Measurements from ENCODE around the gene ANKRD17.

ANKRD17 gene

GRCh38 chr4:73104695-73105094 is 153.9 kb downstream of the ANKRD17 start:
- DNase-seq = no peak

DNA sequence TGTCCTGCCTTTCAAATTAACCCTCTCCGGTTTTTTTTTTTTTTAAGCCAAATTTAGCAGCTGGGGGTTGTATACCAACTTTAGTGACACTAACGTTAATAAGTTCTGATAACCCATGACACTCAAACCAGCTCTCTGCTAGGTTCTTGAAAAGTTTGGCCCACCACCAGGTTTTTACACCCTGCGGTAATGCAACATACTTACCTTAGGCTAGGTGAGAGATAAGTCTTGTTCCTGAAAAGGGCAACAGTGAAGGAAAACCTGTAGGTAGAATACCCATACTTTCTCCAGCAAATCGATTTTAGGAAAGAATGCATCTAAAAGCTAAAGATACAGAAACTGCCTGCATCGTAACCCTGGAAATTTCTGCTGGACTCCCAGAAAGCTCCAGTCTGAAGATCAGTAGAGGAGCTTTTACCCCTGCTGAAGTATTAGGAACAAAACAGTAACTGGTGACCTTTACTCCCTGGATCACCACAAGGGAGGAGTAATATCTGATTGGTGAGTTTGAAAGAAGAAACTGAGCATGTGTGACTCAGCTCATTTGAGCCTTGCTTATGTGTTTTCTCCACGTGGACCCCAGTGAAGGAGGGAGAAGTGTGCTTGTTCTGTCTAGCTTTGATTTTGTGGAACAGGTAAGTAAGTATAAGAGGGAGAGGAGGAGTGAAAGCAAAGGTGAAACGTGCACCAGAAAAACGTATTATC is 154.6 kb downstream of the ANKRD17 start:
- no peak for DNase-seq

GRCh38 chr4:73099143-73099542 is 159.5 kb downstream of the ANKRD17 start:
- no peak for DNase-seq

DNA sequence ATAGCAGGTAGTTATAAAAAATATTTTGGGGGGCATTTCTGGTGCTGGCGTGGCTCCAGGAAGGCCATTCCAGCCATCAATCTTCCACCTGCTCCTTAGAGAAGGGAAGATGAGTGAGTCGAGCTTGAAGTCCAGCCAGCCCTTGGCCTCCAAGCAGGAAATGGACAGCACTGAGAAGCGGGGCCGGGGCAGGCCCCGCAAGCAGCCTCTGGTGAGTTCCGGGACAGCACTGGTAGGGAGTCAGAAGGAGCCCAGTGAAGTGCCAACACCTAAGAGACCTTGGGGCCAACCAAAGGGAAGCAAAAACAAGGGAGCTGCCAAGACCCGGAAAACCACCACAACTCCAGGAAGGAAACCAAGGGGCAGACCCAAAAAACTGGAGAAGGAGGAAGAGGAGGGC is 159.9 kb downstream of the ANKRD17 start:
- no peak for DNase-seq

DNA sequence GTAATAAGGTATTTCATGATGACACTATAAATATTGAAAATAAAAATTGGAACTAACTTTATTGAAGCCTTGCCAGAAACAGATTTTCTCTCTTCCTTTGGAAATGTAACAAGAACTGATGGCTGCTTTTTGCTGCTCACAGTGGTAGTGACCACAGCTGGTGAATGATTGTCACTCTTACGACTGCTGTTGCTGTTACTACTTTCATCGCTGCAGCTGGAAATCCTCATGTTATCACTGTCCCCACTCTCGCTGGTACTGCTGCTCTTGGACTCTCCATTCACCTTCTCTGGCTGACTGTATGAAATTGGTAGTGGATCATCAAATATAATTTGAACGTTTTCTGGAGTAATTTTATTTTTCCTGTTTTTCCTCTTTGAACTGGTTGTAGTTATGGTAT is 160.6 kb downstream of the ANKRD17 start:
- DNase-seq = no peak

GRCh38 chr4:73092868-73093267 is 165.7 kb downstream of the ANKRD17 start:
- DNase-seq = no peak

- no peak for DNase-seq
These were observed 167.9 kb downstream of the ANKRD17 start for GRCh38 chr4:73090738-73091137.

DNA sequence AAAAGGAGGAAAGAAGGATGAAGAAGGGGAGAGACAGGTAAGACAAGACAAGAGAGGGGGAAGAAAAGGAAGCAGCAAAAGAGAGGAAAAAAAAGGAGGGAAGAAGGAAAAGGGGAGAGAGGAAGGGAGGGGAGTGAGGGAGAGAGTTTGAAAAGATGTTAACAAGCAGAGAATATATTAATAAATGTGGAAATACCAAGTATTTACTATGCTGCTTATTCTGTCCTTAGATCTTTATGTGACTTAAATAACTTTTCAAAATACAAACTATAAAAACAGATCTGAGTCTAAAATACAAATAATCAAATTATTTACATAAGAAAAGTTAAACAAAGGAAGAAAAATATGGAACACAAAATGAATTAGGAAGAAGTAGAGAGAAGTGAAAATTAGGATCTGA is 170.7 kb downstream of the ANKRD17 start:
- no peak for DNase-seq

- no peak for DNase-seq
These were observed 172.3 kb downstream of the ANKRD17 start for GRCh38 chr4:73086095-73086868.

- DNase-seq = no peak
These were observed 177.8 kb downstream of the ANKRD17 start for GRCh38 chr4:73080789-73081188.

GRCh38 chr4:73075832-73076231 is 182.8 kb downstream of the ANKRD17 start:
- no peak for DNase-seq

GRCh38 chr4:73070074-73070390 is 188.6 kb downstream of the ANKRD17 start:
- DNase-seq = no peak

GRCh38 chr4:73069338-73070073 is 189.1 kb downstream of the ANKRD17 start, which contains the start of gene COX18:
Gene COX18 (minus strand): TSS chr4:73069716. CDS start chr4:73069649, 67 bp downstream.
- DNase-seq = peak; percentile 99

- DNase-seq = peak; percentile 20
These were observed 189.9 kb downstream of the ANKRD17 start for GRCh38 chr4:73068491-73069337.

DNA sequence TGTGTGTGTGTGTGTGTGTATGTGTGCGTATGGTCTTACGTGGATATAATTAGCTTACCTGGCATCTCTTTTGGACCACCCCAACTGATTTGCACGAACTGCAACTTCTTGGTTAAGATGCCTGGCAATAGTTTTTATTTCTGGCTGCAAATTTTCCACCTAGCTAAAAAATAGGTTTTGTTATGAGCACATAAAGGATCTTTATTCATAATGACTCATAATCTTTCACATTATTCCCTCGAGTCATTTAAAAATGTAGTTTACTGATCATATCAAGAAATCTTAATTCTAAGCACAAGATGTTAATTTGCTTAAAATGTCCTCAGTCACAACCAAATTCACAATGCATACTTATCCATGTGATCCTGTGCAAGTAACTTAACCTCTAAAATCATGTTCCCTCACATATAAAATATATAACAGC is 190.6 kb downstream of the ANKRD17 start:
- DNase-seq = no peak

DNA sequence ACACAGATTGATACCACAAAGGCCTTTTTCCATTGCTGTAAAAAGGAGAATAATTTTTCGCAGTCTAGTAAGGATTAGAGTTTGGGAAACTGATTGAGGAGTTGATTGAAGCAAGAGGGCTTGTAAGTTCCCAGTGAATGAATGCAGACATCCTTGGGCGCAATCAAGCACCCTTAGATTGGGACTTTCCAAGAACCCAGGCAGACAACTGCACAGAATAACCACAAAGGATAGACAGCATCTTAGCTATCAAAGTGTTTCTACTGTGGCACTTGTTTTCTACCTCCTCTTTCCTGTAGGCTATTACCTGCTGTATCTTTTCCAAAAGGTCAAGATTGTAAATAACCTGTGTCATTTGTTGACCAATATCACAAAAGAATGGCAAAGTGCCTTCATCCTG is 191.7 kb downstream of the ANKRD17 start:
- no peak for DNase-seq

GRCh38 chr4:73066445-73066844 is 192.2 kb downstream of the ANKRD17 start:
- DNase-seq = no peak

GRCh38 chr4:73064536-73064935 is 194.1 kb downstream of the ANKRD17 start:
- DNase-seq = no peak

DNA sequence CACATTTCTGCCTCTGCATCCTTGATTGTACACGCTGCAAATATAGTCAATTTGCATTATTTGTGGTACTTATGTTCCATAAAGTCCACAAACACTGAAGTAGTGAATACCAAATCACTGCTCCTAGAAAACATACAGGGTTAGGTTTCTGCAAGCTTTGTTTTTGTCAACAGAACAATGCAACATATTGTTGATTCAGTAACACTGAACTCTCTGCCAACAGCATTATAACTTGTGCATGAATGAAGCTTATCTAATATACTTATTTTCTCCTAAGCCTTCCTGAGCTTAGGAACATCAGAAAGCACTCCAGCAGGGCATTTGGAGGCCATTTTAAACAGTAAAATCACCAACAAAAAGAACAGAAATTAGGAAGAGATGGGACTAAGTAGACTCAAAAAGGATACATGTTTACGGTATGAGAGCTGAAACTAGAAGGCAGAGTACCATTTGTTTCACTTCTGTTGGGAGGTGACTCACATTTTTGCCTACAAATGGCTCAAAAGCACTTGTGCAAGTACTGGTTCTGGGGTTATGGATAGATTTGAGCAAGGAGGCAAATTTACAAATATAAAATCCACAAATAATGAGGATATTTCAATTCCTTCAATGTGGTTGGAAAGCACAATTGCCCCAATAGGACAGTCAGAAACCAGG is 203.2 kb downstream of the ANKRD17 start:
- DNase-seq = no peak

DNA sequence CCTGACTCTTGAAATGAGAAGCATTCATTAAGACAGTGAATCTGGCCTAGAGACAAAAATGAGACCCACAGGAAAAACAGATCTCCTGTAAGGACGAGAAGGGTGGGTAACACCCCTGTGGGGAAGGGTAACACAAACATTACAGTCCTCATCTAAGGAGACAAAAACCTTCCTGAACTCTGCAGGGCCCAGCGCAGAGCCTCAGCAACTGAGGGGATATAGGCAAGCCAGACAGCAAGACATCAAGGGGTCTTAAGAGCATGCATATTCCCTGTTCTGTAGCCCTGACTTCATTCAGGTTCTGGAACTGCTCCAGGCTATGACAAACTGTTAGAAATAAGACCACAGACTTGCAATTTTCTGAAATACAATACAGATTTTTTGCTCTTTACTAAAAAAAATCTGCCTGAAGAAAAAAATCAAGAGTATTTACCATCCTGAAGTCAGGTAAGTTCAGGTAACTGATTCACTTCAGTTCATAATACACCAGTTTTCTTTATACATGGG is 204.6 kb downstream of the ANKRD17 start:
- peak; percentile 64 for DNase-seq

- DNase-seq = peak; percentile 31
These were observed 205.5 kb downstream of the ANKRD17 start for GRCh38 chr4:73053076-73053475.

GRCh38 chr4:73051625-73052024 is 207.0 kb downstream of the ANKRD17 start:
- DNase-seq = no peak
